NCI-H1694 treated with DMSO at 0.1 percent for 48 hours (cell line): ENCODE results near the gene UCK2.

Experiments used
- DNase-seq: peaks from one replicate; lab custom pipeline; 2025; lab: John Stamatoyannopoulos, UW

UCK2 gene

DNA sequence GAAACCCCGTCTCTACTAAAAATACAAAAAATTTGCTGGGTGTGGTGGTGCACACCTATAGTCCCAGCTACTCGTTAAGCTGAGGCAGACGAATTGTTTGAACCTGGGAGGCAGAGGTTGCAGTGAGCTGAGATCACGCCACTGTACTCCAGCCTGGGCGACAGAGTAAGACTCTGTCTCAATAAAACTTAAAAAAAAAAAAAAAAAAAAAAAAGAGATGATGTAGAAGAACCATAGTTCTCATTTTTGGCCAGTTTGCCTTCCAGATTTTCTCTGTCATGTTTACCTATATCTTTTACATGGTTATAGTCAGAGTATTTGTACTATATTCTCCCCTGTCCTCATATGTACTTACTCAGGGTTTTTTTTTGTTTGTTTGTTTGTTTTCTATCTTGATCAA lies 53.6 kb downstream of the UCK2 start:
- no peak for DNase-seq

DNA sequence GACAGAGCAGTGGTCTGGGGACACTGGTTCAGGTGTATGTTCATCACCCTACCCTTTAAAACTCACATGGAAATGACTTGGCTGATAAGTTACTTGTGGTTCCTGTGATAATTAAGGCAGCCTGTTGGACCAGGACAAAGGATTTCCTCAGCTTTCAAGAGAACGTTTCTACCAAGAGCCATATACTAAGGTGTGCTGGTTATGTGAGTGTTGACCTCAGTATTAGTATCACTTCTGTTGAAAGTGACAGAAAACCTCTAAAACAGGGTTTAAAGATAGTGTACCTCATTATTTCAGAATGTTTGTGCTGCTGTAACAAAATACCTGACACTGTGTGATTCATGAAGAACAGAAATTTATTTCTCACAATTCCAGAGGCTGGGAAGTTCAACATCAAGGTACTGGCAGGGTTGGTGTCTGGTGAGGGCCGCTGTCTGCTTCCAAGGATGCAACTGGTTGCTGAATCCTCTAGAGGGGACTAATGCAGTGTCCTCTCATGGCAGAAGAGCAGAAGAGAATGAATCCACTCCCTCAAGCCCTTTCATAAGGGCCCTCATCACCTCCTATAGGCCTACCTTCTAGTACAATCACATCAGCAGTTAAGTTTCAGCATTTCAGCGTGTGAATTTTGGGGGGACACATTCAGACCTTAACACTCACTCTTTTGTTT lies 54.9 kb downstream of the UCK2 start:
- no peak for DNase-seq

DNA sequence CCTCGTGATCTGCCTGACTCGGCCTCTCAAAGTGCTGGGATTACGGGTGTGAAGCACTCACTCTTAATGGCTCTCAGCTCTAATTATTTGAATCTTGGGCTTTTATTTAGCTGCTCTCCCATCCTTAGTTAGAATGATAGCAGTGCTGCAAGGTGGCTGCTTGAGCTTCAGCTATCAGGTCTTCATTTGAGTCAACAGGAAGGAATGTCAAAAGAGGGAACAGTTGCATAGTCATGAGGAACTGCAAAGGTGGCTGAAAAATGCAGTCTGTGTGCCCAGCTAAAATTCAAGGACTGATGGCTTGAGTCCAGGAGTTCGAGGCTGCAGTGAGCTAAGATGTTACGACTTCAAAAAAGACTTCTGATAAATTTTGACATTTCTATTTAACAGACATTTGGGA lies 55.6 kb downstream of the UCK2 start:
- DNase-seq: no peak

DNA sequence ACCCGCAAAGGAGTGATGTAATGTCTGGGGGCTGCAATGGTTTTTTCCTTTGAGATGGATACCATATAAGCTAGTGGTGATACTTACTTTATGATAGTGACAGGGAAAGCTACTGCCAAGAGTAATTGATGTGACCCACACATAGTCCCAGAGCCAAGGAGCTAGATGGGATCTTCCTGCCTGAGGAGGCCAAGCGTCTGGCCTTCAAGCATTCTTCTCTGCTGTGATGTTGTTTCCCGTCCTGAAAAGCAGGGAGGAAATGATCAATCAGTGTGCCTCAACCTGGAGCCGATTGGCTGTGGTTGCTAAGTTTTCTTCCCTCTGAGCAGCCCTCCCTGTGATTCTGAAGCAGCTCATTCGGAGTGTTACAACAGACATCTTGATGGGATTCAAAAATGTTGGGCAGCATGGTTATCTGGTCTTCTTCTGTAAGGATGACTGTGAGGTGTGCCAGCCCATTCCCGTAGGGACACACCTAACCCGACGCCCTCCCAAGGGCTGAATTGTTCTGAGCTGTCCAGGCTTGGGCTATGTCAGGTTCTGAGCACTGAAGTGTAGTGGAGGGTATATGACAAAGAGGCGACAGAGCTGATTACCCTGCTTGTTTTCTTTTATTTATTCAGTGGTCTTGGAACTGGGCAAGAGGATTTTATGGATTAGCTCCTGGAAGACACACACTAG lies 56.7 kb downstream of the UCK2 start:
- DNase-seq: no peak

DNA sequence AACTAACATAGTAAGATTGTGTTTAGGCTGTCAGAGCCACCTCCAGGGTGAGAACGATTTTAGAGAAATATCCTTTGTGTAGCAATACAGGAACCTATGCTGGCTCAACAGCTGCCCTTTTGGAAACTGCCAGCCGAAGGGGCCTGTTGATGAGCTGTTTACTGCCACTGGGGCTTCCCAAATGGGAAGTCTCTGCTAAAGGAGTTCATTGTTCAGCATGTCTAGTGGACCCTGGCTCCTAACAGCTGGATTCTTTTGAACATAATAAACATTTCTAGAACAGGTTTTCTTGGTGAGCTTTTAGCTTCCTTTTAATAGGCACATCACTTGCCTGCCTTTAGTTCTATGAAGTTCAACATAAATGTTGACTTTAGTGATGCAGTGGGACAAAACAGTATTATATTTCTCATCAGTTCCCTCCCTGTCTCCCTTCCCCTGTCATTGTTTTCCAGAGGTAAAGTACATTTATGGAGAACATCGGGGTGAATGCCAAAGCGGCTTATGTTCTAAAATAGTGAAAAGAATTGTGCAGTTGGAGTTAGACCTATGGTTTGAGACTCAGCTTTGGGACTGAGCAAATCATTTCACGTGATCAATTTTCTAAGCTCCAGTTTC lies 57.4 kb downstream of the UCK2 start:
- no peak for DNase-seq

DNA sequence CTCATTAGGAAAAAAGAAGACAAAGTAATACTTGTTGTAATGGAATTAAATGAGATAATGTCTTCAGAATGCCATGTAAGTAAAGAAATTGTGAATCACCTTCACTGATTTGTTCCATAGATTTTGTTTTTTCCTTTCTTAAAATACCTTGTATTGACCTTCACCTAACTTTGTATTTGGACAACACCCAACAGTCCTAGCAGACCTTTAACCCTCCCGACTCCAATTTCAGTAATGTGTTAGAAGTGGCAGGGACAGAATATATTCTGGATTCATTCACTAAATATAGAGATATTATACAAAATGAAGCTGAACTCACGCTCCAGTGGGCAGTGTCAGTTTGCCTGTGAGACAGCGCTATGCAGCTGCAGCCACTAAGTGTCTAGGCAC lies 57.9 kb downstream of the UCK2 start:
- DNase-seq: no peak

DNA sequence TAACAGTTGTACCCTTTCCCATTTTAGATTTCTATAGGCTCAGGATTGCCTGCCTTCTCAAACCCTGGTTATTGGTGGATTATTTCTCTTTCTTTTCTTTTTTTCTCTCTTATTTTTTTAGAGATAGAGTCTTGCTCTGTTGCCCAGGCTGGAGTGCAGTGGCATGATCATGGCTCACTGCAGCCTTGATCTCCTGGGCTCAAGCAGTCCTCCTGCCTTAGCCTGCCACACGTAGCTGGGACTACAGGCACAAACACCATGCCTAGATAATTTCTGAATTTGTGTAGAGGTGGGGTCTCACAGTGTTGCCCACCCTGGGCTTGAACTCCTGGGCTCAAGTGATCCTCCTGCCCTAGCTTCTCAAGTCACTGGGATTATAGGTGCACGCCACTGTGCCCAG lies 58.8 kb downstream of the UCK2 start:
- no peak for DNase-seq

DNA sequence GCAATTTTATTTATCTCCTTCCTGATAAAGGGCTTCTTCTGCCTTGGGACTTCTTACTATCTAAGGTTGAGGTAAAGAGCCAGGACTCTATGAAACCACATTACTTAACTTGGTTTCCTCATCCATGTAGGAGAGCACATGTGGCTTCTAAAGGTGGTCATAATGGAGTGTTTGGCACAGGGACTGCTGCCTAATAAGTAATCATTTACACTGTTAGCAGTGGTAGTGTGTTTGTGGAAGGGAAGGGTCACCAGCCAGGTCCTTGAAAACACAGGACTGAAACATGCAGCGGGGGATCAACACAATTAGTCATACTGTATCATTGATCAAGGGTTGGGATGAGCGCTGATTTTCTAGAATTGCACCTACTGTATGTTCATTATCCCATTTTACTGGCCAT lies 59.6 kb downstream of the UCK2 start:
- no peak for DNase-seq

DNA sequence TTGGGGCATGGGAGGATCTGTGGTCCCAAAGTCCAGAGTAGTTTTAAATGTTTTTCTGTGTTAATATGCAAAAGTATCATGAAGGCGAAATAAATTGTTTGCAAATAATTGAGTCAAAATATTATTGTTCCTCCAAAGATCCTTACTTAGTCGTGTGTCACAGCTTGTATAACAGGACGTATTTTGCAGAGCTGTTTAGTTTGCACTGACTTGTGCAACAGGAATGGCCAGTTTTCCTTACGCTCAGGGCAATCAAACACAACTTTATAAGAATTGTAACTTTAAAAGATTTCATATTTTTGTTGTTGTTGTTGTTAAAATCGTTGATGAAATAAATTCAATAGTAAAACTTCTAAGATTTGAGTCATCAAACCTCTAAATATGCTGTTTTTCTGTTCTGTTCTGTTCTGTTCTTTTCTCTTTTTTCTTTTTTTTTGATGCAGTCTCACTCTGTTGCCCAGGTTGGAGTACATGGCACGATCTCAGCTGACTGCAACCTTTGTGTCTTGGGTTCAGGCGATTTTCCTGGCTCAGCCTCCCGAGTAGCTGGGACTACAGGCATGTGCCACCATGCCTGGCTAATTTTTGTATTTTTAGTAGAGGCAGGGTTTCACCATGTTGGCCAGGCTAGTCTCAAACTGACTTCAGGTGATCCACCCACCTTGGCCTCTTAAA lies 60.6 kb downstream of the UCK2 start:
- DNase-seq: no peak

DNA sequence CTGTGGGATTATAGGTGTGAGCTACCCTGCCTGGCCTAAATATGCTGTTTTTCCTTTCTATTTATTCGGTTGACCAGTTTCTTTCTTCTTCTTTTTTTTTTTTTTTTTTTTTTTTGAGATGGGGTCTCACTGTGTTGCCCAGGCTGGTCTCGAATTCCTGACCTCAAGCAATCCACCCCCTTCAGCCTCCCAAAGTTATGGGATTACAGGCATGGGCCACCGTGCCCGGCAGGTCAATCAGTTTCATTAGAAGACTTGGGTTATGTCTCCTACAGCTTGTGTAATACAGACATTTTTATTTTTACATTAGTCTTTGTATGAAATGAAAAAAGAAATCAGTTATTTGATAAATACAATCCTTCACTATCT lies 61.1 kb downstream of the UCK2 start:
- DNase-seq: no peak

DNA sequence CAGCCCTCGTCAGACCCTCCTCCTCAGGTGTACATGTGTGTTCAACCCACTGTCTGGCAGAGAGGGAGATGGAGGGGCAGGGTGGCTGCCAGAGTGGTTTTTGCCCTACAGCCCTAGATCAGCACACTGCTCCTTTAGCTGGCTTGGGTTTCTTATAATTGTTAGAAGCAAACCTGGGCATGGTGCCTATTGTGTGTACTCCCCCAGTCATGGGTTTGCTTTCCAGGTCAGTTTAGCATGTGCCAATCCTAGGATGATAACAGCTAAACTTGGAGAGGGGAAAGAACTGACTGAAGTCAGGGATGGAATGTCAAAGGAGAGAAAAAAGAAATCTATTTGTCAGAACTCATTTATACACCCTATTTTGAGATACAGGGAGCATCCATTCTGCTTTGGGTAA lies 63.3 kb downstream of the UCK2 start:
- no peak for DNase-seq

DNA sequence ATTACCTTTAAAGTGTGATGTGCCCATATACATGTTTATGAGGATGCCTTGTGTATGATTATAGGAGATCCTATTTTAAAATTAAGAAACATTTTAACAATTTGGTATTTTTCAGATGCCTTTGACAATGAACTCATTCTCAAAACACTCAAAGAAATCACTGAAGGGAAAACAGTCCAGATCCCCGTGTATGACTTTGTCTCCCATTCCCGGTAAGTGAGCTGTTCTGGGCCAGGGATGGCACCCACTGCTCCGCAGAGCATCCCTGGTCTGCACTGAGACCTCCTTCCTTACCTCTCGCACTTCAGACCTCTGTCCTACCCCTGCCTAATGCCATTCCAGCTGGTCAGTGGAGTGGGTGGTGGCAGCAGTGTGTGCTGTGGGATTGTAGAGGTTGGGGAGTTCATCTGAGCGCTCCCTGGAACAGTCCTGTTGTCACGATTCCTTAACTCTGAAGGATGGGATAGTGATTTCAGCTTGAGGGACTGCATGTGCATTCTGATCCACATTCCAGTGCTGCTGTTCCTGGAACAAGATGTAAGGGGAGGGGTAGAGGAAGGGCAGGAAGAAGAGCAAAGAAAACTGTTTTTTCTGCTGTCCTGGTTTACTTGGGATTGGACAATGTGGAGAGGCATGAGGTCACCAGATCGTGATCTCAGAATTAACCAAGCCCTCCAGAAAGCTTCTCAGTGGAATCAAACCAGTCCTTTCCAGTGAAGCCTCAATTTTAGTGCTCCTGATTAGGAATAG lies 63.9 kb downstream of the UCK2 start:
- no peak for DNase-seq

DNA sequence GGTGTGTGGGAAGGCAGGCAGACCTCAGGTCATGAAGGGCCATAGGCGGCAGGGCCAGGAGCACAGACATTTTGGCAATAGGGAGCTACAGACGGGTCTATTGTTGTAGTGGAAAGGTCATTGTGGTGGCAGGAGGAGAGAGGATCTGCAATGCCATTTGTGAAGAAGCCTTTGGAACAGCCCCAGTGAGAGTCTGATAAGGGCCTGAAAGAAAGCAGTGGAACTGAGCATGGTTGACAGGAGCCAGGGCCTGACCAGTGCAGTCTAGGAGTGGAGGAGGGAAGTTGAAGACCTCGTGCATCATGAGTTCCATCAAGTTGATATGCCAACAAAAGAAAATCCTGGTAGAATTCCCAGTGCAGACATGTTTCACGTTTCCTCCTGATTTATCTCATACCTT lies 65.5 kb downstream of the UCK2 start:
- no peak for DNase-seq

DNA sequence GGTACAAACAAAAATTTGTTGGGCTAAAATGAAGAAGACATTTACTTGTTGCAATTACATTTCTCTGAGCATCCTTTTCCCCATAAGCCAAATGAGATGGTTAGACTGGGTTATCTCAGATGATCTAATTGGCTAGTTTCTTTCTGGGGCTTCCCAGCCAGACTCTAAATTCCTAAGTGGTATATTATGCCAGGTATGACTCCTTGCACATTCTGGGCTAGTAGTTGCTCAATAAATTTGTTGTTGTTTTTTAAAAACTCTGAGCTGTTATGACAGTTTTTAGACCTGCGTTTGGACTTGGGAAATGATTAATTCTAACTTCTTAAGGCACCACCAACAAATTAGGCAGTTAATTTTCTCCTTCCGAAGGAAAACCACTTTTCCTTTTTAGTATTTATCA lies 66.1 kb downstream of the UCK2 start:
- DNase-seq: no peak

DNA sequence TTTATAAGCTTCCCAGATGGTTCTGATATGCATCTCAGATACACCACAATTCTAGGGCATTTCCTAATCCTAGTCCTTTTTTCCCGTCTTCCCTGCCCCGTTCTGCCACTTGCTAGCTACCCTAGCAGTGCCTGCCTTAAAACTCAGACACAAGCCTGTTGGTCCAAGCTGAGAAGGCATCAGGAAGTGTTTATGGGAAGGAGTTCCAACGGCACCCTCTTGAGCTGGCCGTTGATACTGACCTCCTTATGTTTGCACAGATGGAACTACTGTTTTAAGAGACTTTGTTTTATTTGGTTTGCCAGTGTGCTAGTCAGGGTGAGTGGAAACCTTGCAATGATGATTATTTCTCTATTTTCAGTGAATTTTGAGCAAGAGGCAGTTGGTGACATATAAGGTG lies 67.2 kb downstream of the UCK2 start:
- DNase-seq: no peak

DNA sequence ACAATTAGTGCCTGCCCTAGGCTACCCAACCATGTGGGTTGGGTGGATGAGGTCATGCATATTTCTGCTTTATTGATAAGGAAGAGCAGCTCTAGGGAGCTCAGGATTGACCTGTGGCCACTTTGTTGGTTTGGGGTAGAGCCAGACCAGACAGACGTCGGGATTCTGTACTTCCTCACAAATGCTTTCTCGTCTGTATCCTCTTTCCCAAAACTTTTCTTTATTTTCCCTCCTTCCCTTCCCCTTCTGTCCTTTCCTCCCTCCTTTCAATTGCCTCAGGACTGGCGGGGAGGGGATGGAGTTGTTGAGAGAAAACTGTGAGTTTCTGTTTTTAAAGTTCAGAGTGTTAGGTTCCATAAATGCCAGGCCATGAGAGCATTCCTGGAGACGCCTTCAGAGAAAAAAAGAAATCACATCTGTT lies 68.0 kb downstream of the UCK2 start:
- DNase-seq: no peak

DNA sequence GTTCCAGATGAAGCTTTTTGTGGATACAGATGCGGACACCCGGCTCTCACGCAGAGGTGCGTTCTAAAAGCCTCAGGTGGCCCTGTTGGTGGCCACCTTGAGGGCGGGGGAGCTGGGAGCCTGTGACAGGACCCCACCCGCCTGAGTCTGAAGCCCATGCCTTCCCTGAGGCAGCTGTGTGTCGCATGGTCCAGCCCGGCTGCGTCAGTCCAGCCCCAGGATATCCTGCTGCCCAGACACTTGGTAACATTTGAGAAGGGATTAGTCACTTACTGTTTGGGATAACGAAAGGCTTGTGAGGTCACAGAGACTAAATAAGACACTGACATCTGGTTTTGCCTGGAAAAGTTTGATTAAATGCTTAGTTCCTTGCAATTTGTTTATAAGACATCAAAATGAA lies 68.9 kb downstream of the UCK2 start:
- no peak for DNase-seq

DNA sequence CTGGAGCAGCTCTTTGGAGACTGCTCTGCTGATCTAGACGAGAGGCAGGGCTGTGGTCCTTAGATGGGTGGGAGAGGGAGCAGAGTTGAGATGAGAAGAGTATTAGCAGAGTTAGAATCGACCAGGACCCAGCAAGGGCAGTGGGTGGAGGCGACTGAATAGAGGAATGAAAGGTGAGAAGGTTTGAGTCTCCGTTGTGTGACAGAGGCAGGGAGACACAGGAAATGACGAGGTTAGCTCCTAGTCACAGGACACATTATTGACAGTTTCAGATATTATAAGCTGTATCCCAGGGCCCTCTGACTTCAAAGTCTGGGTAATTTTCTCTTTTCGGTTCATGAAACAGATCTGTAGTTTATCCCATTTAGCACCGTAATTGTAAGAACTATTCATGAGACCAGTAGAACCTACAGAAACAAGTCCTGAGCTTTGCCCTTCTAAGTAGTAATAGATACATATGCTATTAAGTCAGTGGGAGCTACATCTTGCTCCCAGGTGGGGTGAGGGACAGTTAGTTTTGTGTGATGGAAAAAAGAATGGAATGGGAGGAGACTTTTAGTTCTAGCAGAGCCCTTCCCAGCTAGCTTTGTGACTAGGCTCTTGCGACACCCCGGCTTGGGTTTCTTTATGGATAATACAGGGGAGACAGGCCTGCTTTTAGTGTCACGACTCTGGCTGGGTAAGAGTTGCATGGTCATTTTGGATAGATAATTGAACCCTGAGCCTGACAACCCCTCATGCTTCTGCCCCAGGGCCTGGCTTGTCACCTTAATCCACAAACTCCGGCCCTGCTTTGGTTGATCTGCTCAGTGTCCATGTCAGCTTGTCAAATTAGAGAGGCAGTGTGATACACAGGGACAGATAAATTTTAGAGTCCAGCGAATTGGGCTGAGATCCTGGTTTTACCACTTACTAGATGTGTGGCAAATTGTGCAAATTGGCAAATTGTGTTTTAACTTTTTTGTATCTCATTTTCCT lies 70.2 kb downstream of the UCK2 start:
- no peak for DNase-seq

DNA sequence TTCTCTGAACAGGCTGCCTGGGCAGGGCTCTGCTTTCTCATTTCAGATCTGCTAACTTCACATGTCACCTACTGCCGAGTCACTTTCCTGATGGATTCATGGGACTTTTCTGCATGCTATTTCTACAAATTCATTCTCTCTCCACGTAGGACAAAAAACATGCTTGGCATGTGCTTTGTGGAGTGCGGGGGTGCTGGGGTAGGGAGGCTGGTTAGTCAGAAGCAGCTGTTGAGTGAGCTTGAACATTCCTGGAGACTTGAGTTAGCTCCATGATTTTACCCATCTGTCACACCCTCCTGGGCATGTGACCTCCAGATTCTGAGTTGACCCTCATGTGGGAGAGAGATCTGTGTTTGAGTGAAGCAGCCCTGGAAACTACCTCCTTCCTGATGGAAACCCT lies 71.4 kb downstream of the UCK2 start:
- DNase-seq: no peak

DNA sequence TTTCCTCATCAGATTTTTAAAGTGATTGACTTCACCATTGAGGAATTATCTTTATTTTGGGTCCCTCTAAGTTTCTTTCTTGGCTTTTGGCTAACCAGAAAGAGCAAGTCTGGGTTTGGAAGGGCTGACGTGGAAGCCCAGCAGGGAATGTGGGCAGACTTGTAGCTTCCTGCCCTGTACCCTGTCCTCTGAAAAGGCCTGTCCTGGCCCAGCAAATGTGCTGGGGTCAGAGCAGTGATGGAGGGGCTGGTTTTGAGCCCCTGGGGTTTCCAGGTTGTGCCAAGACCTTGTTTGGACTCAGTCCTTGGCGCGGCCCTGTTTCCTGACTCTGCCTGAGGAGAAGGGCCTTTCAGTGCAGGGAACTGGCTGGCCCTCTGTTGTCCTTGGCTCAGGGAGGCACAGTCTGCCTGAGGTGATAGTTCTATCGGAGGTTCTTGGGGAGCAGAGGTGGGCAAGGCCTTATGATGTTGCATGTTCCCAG lies 72.1 kb downstream of the UCK2 start:
- DNase-seq: no peak
